ENCODE data around the gene DND1.
"Not testable (repeated sequence)": the region's sequence is repeated elsewhere in the genome, so short reads cannot be mapped to it uniquely, and the experiment has no call there.

The DND1 gene

GRCh38 chr5:140673187-140673976 lies at the start of gene DND1:
TSS of gene DND1 (minus strand) at chr5:140673576. CDS start at chr5:140673542, 34 bp downstream.
- FAIRE-seq: no peak

DNA sequence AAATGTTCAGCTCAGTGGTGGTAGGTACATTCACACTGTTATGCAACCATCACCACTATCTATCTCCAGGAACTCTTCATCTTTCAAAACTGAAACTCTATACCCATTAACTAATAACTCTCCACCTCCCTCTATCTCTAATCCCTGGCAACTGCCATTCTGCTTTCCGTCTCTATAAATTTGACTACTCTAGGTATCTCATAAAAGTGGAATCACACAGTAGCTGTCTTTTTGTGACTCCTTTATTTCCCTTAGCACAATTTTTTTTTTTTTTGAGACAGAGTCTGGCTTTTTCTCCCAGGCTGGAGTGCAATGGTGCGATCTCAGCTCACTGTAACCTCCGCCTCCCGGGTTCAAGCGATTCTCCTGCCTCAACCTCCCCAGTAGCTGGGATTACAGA lies 48.0 kb upstream of the DND1 start:
- FAIRE-seq: not testable (repeated sequence)

GRCh38 chr5:140720738-140721137 lies 47.4 kb upstream of the DND1 start:
- FAIRE-seq: not testable (repeated sequence)

DNA sequence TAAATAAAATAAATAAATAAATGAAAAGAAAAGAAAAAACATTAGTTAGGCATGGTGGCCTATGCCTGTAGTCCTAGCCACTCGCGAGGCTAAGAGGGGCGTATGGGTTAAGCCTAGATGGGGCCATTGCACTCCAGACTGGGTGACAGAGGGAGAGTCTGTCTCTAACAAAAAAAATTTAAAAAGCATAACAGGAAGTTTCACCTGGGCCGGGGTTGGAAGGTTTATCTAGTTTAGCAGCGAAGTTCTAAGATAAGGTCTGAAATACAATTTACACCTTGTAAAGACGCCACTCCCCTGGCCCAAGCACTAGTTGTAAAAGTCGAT lies 44.9 kb upstream of the DND1 start:
- FAIRE-seq: no peak

GRCh38 chr5:140716238-140716637 lies 42.9 kb upstream of the DND1 start:
- FAIRE-seq: not testable (repeated sequence)

DNA sequence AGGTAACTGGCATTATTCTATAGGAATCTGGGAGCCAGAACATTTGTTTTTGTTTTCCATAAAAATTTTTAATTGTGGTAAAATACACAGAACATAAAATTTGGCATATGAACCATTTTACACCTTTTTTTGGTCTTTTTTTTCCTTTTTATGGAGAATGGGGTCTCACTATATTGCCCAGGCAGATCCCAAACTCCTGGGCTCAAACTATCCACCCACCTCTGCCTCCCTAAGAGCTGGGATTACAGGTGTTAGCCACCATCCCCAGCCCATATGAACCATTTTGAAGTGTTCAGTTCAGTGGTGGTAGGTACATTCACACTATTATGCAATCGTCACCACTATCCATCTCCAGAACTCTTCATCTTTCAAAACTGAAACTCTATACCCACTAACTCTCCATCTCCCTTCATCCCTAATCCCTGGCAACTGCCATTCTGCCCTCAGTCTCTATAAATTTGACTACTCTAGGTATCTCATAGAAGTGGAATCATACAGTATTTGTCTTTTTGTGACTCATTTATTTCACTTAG lies 40.3 kb upstream of the DND1 start:
- no peak for FAIRE-seq

- peak; percentile 66 for FAIRE-seq
Observed at GRCh38 chr5:140711794-140712193, 38.4 kb upstream of the DND1 start.

GRCh38 chr5:140710899-140711552 lies 37.6 kb upstream of the DND1 start:
- FAIRE-seq: peak; percentile 98

DNA sequence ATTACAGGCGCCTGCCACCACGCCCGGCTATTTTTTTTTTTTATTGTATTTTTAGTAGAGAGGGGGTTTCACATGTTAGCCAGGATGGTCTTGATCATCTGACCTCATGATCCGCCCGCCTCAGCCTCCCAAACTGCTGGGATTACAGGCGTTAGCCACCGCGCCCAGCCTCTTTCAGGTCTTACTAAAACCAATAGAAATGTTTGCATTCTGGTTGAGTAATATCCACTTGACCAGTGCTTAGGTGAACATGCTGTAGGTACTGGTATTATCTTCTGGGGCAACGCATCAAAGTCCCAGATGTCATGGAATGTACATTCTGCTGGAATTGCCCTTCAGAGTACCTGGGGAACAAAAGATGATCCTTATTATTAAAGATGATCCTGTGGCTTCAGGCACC lies 35.4 kb upstream of the DND1 start:
- FAIRE-seq: not testable (repeated sequence)

DNA sequence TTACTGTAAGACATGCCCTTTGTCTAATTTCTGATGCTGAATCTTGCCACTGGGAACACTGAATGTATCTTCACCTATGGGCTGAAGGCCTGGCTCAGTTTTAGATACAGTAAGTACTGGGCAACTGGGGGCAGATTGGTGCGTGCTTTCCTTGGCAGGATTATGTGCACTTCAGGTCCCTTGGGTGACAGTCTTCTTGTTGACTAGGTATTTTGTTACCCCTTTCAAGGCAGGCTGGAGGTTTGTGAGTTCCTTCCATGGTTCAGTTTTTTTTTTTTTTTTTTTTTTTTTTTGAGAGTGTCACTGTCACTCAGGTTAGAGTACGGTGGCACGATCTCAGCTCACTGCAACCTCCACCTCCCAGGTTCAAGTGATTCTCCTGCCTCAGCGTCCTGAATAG lies 34.4 kb upstream of the DND1 start:
- no peak for FAIRE-seq

- peak; percentile 97 for FAIRE-seq
Observed at GRCh38 chr5:140700177-140701144, 27.1 kb upstream of the DND1 start, which contains the start of gene ZMAT2. TSS of gene ZMAT2 (plus strand) at chr5:140700447. CDS start at chr5:140700461, 14 bp downstream.

DNA sequence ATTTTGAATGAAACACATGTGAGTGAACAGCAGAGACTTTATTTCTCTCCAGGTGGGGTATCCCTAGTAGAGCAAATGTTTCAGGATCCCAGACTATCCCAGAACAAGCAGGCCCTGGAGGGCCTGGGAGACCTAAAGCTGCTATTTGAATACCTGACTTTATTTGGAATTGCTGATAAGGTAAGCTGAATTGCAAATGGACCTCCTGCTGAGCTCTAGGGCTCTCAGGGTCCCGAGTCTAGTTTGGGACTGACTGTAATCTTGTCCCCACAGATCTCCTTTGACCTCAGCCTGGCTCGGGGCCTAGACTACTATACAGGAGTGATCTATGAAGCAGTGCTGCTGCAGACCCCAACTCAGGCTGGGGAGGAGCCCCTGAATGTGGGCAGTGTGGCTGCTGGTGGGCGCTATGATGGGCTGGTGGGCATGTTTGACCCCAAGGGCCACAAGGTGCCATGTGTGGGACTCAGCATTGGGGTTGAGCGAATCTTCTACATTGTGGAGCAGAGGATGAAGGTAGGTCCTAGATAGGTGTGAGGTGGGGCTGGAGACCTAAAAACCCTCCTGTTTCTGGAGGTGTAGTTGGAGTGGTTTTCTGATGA lies 23.6 kb upstream of the DND1 start:
- FAIRE-seq: no peak

GRCh38 chr5:140694276-140694675 lies 20.9 kb upstream of the DND1 start:
- no peak for FAIRE-seq

GRCh38 chr5:140690941-140691924 lies 17.9 kb upstream of the DND1 start, which contains the start of the genes HARS1 and HARS2:
TSS of gene HARS1 (minus strand) at chr5:140691370. CDS start at chr5:140691304, 66 bp downstream.
TSS of gene HARS2 (plus strand) at chr5:140691455. CDS start at chr5:140691649, 194 bp downstream.
- FAIRE-seq: peak; percentile 43

DNA sequence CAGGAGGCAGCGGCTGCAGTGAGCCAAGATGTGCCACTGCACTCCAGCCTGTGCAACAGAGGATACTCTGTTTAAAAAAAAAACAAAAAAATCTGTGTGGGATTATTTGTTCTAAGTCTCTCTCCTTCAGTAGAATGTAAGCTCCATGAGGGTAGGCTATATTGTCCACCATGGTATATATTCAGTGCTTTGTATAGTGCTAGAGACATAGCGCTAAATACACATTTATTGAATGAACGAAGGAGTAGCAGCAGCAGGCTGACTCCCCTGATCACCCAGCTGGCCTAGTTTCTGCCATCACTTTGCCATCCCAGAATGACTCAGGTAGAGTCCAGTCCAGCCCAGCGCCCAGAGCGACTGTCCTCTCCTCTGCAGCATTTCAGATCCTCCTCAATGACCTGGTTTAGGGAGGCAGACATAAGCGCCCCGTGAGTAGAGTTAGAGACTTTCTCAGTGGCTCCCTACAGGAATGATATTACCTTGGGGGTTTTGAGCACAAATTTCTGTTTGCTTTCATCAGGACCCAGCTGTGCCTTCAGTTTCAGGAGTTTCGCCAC lies 17.1 kb upstream of the DND1 start:
- FAIRE-seq: no peak

DNA sequence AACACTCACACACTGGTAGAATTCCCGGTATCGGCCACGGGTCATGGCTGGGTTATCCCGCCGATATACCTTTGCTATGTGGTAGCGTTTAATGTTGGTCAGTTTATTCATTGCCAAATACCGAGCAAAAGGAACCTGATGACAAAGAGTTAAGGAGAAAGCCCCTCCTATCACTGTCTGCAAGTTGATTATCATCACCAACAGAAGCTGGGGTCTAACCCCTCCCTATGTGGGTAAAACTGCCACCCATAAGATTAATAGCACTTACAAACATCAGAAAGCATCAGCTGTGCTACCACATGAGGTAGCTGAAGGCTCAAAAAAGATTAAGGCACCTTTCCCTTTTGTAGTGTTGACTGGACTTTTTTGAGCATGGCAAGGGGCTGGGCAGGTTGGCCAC lies 5.6 kb upstream of the DND1 start:
- no peak for FAIRE-seq

- no peak for FAIRE-seq
Observed at GRCh38 chr5:140677947-140678346, 4.6 kb upstream of the DND1 start.

- no peak for FAIRE-seq
Observed at GRCh38 chr5:140674629-140675028, 1.3 kb upstream of the DND1 start.

GRCh38 chr5:140674211-140674610 lies 835 bp upstream of the DND1 start:
- FAIRE-seq: no peak

- FAIRE-seq: no peak
Observed at GRCh38 chr5:140672455-140673186, 755 bp downstream of the DND1 start.
